ENCODE measurements around the gene ZNF284.

The ZNF284 gene

GRCh38 chr19:44071824-44072542, at the start of gene ZNF284:
ZNF284 (plus strand) TSS chr19:44072159; CDS start chr19:44076390, 4,231 bp downstream.
- no peaks in the 10 kb centered on the region for H3K27me3 ChIP-seq (ENCODE audit: insufficient read depth, low read length)
- H2AFZ ChIP-seq (ENCODE audit: low read depth, low read length), result peak within 1 kb of the TSS; percentile 61
- peaks cover 5% of the 10 kb centered on the region for H3K9me3 ChIP-seq (ENCODE audit: low read length)
- H3K36me3 ChIP-seq (ENCODE audit: insufficient read depth, low read length), result peaks cover 17% of the 10 kb centered on the region
- peak within 1 kb of the TSS; percentile 59 for H3K4me3 ChIP-seq (ENCODE audit: low read length)
- peaks cover 12% of the 10 kb centered on the region for H3K4me1 ChIP-seq (ENCODE audit: insufficient read depth, low read length)

- peak overlapping the region; percentile 85 for H3K4me3 ChIP-seq (ENCODE audit: low read length)
- peaks cover 14% of the 10 kb centered on the region for H3K9me3 ChIP-seq (ENCODE audit: low read length)
- H3K36me3 ChIP-seq (ENCODE audit: insufficient read depth, low read length), result peaks cover 32% of the 10 kb centered on the region
- H3K4me1 ChIP-seq (ENCODE audit: insufficient read depth, low read length), result peaks cover 8% of the 10 kb centered on the region
- H2AFZ ChIP-seq (ENCODE audit: low read depth, low read length), result peak overlapping the region; percentile 95
- H3K27me3 ChIP-seq (ENCODE audit: insufficient read depth, low read length), result no peaks in the 10 kb centered on the region
Observed at GRCh38 chr19:44024900-44025216, 47.1 kb upstream of the ZNF284 start.

DNA sequence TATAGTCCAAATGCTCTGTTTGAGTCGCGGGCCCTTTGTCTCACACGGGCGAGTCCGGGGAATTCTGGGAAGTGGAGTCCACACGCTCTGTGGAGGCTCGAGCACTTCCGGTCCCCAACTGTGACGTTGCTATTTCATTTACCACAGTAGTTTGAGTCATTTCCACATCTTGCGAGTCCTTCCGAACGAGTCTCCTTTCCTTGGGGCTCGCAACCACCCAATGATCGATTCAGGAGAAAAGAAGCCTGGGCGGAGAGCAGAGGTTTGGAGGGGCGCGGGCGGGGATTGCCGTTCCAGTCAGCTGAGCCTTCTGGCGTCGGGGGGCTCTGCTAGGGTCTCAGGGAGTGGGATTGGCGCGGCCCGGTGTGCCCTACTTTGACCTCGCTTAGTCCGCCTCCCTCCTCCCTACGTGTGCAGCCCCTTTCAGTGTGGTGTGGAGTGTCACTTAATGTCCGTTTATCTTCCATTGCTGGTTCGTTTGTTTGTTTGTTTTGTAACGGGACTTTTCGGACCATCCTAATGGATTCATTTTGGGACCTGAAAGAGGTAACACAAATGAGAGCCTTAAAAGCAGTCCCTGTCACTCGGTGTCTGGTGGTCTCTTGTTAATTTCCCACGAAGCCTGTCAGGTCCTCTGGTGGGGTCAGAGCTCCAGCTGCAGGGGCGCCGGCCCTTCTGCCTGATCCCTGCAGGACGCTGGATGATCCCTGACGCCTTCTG, 46.6 kb upstream of the ZNF284 start, which contains the start of gene ZNF222:
TSS of gene ZNF222 (plus strand) at position 163 of the 720 bp plus-strand sequence. CDS start at position 221, 58 bp downstream.
- Histone ChIP-seq H3K4me1 (ENCODE audit: insufficient read depth, low read length) (peaks cover 8% of the 10 kb centered on the region), H2AFZ (ENCODE audit: low read depth, low read length) (peak within 1 kb of the TSS; percentile 95), H3K9me3 (ENCODE audit: low read length) (peaks cover 15% of the 10 kb centered on the region), H3K36me3 (ENCODE audit: insufficient read depth, low read length) (peaks cover 37% of the 10 kb centered on the region), H3K27me3 (ENCODE audit: insufficient read depth, low read length) (no peaks in the 10 kb centered on the region), H3K4me3 (ENCODE audit: low read length) (peak within 1 kb of the TSS; percentile 85)

DNA sequence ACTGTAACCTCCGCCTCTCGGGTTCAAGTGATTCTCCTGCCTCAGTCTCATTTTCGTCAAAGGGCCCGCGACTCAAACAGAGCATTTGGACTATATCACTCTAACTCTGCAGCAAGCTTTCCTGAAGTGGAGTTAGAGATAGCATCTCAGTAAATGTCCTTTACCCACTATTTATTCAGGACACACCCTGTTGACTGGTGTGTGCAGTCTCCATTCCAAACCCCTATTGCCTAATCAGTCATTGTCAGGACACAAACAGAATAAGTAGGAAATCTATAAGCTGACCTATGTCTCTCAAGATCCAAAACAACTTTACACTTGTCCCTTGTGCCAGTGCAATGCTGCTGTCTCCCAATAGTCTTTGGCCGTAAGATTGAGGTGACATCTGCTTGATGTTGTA, 45.3 kb upstream of the ZNF284 start:
- Histone ChIP-seq H3K27me3 (ENCODE audit: insufficient read depth, low read length) (no peaks in the 10 kb centered on the region), H3K36me3 (ENCODE audit: insufficient read depth, low read length) (peaks cover 48% of the 10 kb centered on the region), H2AFZ (ENCODE audit: low read depth, low read length) (no peak overlapping the region), H3K4me3 (ENCODE audit: low read length) (no peak overlapping the region), H3K9me3 (ENCODE audit: low read length) (peaks cover 24% of the 10 kb centered on the region), H3K4me1 (ENCODE audit: insufficient read depth, low read length) (peaks cover 8% of the 10 kb centered on the region)

GRCh38 chr19:44032001-44032610, 39.9 kb upstream of the ZNF284 start:
- Histone ChIP-seq H3K4me1 (ENCODE audit: insufficient read depth, low read length) (no peaks in the 10 kb centered on the region), H3K36me3 (ENCODE audit: insufficient read depth, low read length) (peaks cover 55% of the 10 kb centered on the region), H2AFZ (ENCODE audit: low read depth, low read length) (no peak overlapping the region), H3K9me3 (ENCODE audit: low read length) (peaks cover 35% of the 10 kb centered on the region), H3K4me3 (ENCODE audit: low read length) (no peak overlapping the region), H3K27me3 (ENCODE audit: insufficient read depth, low read length) (no peaks in the 10 kb centered on the region)

GRCh38 chr19:44042147-44042546, 29.8 kb upstream of the ZNF284 start:
- Histone ChIP-seq H3K4me3 (ENCODE audit: low read length) (no peak overlapping the region), H3K9me3 (ENCODE audit: low read length) (no peaks in the 10 kb centered on the region), H2AFZ (ENCODE audit: low read depth, low read length) (no peak overlapping the region), H3K4me1 (ENCODE audit: insufficient read depth, low read length) (peaks cover 5% of the 10 kb centered on the region), H3K27me3 (ENCODE audit: insufficient read depth, low read length) (no peaks in the 10 kb centered on the region), H3K36me3 (ENCODE audit: insufficient read depth, low read length) (no peaks in the 10 kb centered on the region)

- Histone ChIP-seq H3K27me3 (ENCODE audit: insufficient read depth, low read length) (peaks cover 8% of the 10 kb centered on the region), H3K36me3 (ENCODE audit: insufficient read depth, low read length) (peaks cover 12% of the 10 kb centered on the region), H3K4me1 (ENCODE audit: insufficient read depth, low read length) (peaks cover 9% of the 10 kb centered on the region), H3K4me3 (ENCODE audit: low read length) (peak overlapping the region; percentile 84), H3K9me3 (ENCODE audit: low read length) (peaks cover 2% of the 10 kb centered on the region), H2AFZ (ENCODE audit: low read depth, low read length) (peak overlapping the region; percentile 78)
Observed at GRCh38 chr19:44050740-44051649, 21.0 kb upstream of the ZNF284 start.

- Histone ChIP-seq H3K4me3 (ENCODE audit: low read length) (peak within 1 kb of the TSS; percentile 84), H3K36me3 (ENCODE audit: insufficient read depth, low read length) (peaks cover 13% of the 10 kb centered on the region), H2AFZ (ENCODE audit: low read depth, low read length) (peak within 1 kb of the TSS; percentile 78), H3K9me3 (ENCODE audit: low read length) (peaks cover 2% of the 10 kb centered on the region), H3K4me1 (ENCODE audit: insufficient read depth, low read length) (peaks cover 9% of the 10 kb centered on the region), H3K27me3 (ENCODE audit: insufficient read depth, low read length) (peaks cover 8% of the 10 kb centered on the region)
Observed at GRCh38 chr19:44051650-44052402, 20.1 kb upstream of the ZNF284 start, which contains the start of gene ZNF223. ZNF223 (plus strand) TSS chr19:44052036; CDS start chr19:44055177, 3,141 bp downstream.

GRCh38 chr19:44055870-44056269, 16.1 kb upstream of the ZNF284 start:
- peaks cover 45% of the 10 kb centered on the region for H3K36me3 ChIP-seq (ENCODE audit: insufficient read depth, low read length)
- H3K4me1 ChIP-seq (ENCODE audit: insufficient read depth, low read length), result peaks cover 9% of the 10 kb centered on the region
- peaks cover 12% of the 10 kb centered on the region for H3K9me3 ChIP-seq (ENCODE audit: low read length)
- H2AFZ ChIP-seq (ENCODE audit: low read depth, low read length), result no peak overlapping the region
- H3K4me3 ChIP-seq (ENCODE audit: low read length), result no peak overlapping the region
- H3K27me3 ChIP-seq (ENCODE audit: insufficient read depth, low read length), result no peaks in the 10 kb centered on the region

- H3K4me3 ChIP-seq (ENCODE audit: low read length), result no peak overlapping the region
- no peak overlapping the region for H2AFZ ChIP-seq (ENCODE audit: low read depth, low read length)
- peaks cover 73% of the 10 kb centered on the region for H3K36me3 ChIP-seq (ENCODE audit: insufficient read depth, low read length)
- H3K27me3 ChIP-seq (ENCODE audit: insufficient read depth, low read length), result no peaks in the 10 kb centered on the region
- H3K9me3 ChIP-seq (ENCODE audit: low read length), result peaks cover 14% of the 10 kb centered on the region
- H3K4me1 ChIP-seq (ENCODE audit: insufficient read depth, low read length), result no peaks in the 10 kb centered on the region
Observed at GRCh38 chr19:44059229-44059628, 12.7 kb upstream of the ZNF284 start.

DNA sequence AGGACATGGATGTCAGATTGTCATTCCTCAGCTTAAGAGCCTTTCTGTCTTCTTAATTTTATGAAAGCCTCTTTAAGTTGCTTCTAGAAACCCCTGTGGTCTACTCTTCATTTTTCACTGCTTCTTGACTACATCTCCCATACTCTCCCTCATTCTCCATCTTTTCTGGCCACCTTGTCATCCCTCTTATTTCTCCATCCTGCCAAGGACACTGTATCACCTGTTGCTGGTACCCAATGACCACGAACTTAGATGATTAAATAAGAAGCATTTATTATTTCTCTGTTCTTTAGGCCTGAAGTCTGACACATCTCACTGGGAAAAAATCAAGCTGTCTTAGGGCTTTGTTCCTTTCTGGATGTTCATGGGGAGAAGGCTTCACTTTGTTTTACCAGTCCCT, 10.9 kb upstream of the ZNF284 start:
- H3K27me3 ChIP-seq (ENCODE audit: insufficient read depth, low read length), result no peaks in the 10 kb centered on the region
- H3K4me3 ChIP-seq (ENCODE audit: low read length), result no peak overlapping the region
- H3K9me3 ChIP-seq (ENCODE audit: low read length), result peaks cover 18% of the 10 kb centered on the region
- H3K36me3 ChIP-seq (ENCODE audit: insufficient read depth, low read length), result peaks cover 70% of the 10 kb centered on the region
- H3K4me1 ChIP-seq (ENCODE audit: insufficient read depth, low read length), result no peaks in the 10 kb centered on the region
- no peak overlapping the region for H2AFZ ChIP-seq (ENCODE audit: low read depth, low read length)

GRCh38 chr19:44066305-44066704, 5.7 kb upstream of the ZNF284 start:
- no peak overlapping the region for H2AFZ ChIP-seq (ENCODE audit: low read depth, low read length)
- H3K27me3 ChIP-seq (ENCODE audit: insufficient read depth, low read length), result no peaks in the 10 kb centered on the region
- no peak overlapping the region for H3K4me3 ChIP-seq (ENCODE audit: low read length)
- no peaks in the 10 kb centered on the region for H3K4me1 ChIP-seq (ENCODE audit: insufficient read depth, low read length)
- H3K9me3 ChIP-seq (ENCODE audit: low read length), result peaks cover 23% of the 10 kb centered on the region
- H3K36me3 ChIP-seq (ENCODE audit: insufficient read depth, low read length), result peaks cover 57% of the 10 kb centered on the region

Measured in neuron (in vitro differentiated cells).